ENCODE results near the gene GMCL2.

DNA sequence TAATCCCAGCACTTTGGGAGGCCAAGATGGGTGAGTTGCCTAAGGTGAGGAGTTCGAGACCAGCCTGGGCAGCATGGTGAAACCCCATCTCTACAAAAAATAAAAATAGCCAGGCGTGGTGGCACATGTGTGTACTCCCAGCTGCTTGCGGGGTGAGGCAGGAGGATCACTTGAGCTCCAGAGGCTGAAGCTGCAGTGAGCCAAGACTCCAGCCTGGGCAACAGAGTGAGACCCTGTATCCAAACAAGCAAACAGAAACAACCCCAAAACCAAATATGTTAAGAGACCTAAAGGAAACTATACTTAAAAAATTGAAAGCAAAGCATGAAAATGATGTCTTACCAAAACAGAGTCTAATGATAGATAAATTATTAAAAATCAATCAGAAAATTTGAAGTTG lies 29.6 kb upstream of the GMCL2 start:
- TF ChIP-seq, protein P1, sequence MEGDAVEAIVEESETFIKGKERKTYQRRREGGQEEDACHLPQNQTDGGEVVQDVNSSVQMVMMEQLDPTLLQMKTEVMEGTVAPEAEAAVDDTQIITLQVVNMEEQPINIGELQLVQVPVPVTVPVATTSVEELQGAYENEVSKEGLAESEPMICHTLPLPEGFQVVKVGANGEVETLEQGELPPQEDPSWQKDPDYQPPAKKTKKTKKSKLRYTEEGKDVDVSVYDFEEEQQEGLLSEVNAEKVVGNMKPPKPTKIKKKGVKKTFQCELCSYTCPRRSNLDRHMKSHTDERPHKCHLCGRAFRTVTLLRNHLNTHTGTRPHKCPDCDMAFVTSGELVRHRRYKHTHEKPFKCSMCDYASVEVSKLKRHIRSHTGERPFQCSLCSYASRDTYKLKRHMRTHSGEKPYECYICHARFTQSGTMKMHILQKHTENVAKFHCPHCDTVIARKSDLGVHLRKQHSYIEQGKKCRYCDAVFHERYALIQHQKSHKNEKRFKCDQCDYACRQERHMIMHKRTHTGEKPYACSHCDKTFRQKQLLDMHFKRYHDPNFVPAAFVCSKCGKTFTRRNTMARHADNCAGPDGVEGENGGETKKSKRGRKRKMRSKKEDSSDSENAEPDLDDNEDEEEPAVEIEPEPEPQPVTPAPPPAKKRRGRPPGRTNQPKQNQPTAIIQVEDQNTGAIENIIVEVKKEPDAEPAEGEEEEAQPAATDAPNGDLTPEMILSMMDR (IDR thresholded peaks at IDR 0.05; ENCODE audit: borderline replicate concordance, extremely low read depth, low read length, poor library complexity, severe bottlenecking): no peak
- no peak for TF ChIP-seq EZH2 (IDR thresholded peaks at IDR 0.05; ENCODE audit: borderline replicate concordance, low read depth, low read length, severe bottlenecking)
